GM03348 (cell line): ENCODE results near the gene SP2.

Source experiments
- DNase-seq: peaks from one replicate; pipeline ENCODE4 v3.0.0; 2012; ENCODE audit warnings: low spot score

SP2 gene

DNA sequence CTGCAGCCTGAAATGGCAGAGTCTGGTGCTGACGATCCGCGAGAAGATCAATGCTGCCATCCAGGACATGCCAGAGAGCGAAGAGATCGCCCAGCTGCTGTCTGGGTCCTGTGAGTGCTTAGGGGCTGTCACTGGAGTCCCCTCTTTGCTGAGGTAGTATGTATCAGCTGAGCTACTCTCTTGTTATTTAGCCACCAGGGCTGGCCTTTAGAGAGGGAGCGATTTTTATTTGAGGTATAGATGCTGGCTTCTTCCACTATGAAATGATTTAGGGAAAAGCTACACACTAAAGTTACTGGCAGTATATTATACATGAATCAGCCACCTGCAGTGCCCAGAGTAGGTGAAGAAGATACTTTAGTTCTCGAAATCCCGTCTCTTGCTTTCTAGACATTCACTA, 77.5 kb downstream of the SP2 start:
- no peak for DNase-seq

DNA sequence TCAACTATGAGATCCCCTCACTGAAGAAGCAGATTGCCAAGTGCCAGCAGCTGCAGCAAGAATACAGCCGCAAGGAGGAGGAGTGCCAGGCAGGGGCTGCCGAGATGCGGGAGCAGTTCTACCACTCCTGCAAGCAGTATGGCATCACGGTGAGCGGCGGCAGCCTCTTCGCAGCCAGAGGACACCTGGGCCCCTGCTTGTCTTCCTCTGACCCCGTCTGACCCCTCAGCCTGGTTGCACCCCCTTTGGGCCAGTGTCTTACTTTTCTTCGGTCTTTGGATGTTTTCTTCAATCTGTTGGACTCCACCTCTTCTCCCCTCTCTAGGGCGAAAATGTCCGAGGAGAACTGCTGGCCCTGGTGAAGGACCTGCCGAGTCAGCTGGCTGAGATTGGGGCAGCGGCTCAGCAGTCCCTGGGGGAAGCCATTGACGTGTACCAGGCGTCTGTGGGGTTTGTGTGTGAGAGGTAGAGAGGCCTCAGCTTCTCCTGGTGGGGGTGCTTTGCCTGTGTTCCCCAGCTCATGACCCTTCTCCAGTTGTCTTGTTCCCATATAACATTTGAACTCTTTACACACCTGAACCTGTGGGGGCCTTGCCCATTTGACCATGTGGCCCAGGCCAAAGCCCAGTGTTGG, 79.3 kb downstream of the SP2 start:
- no peak for DNase-seq

DNA sequence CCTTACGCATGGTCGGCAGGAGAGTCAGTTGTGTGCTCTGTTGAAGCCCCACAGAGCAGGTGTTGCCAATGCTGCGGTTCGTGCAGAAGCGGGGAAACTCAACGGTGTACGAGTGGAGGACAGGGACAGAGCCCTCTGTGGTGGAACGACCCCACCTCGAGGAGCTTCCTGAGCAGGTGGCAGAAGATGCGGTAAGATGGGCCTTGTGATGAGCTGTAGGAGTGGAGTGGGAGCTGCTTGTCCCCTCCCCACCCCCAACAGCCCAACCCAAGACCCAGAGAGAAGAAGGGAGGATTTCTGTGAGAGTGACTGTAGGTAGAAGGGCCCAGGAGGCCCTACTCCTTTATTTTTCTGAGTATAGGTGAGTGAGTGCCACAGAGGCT, 79.8 kb downstream of the SP2 start:
- no peak for DNase-seq

DNA sequence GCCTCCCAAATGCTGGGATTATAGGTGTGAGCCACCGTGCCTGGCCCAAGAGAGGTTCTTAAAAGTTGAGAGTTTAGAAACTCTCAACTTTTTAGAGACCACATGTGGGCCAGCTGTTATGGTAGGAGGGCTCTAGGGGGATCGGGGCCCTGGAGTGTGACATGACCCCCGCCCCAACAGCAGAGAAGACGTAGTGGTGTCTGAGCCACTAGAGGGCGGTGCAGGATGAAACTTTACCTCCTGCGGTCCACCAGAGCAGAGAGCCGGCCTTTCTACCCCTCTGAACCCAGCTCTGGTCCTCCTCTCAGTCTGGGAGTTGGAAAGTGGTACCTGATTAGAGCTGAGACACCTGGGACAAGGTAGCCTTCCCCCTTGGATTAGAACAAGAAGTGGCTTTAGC, 82.3 kb downstream of the SP2 start:
- DNase-seq = peak; percentile 84
